Neuronal stem cell (in vitro differentiated cells): ENCODE measurements around the gene SMAD7.

Source experiments
- DNase-seq: peaks from one replicate; pipeline ENCODE4 v3.0.0-alpha.2; 2013; ENCODE audit warnings: low spot score
- H2AFZ ChIP-seq: one replicate; pipeline ENCODE4 v1.6.1; 2013; ENCODE audit warnings: mild to moderate bottlenecking, low read length, inconsistent platforms
- H2AK5ac ChIP-seq: 2 replicates; pipeline ENCODE4 v1.6.1; 2013; ENCODE audit warnings: low read depth, mild to moderate bottlenecking, inconsistent platforms, low read length, moderate library complexity, mixed read lengths
- H2BK120ac ChIP-seq: 2 replicates; pipeline ENCODE4 v1.6.1; 2013; ENCODE audit warnings: low read depth, mild to moderate bottlenecking, inconsistent platforms, low read length, moderate library complexity, mixed read lengths
- H2BK12ac ChIP-seq: one replicate; pipeline ENCODE4 v1.6.1; 2013; ENCODE audit warnings: low read length, inconsistent platforms
- H2BK15ac ChIP-seq: 2 replicates; pipeline ENCODE4 v1.6.1; 2013; ENCODE audit warnings: mild to moderate bottlenecking, low read length, inconsistent platforms, mixed read lengths
- H2BK5ac ChIP-seq: one replicate; pipeline ENCODE4 v1.6.1; 2013; ENCODE audit warnings: inconsistent platforms, mild to moderate bottlenecking, low read length, moderate library complexity
- H3K14ac ChIP-seq: one replicate; pipeline ENCODE4 v1.6.1; 2013; ENCODE audit warnings: low read length, inconsistent platforms
- H3K18ac ChIP-seq: 2 replicates; pipeline ENCODE4 v1.6.1; 2013; ENCODE audit warnings: low read length, inconsistent platforms
- H3K23ac ChIP-seq: 2 replicates; pipeline ENCODE4 v1.6.1; 2013; ENCODE audit warnings: low read depth, mild to moderate bottlenecking, mixed read lengths, low read length, inconsistent platforms; ENCODE audit not compliant: poor library complexity
- H3K27ac ChIP-seq: replicated peaks from 3 replicates; pipeline ENCODE4 v1.5.1; 2013; ENCODE audit warnings: low read length, inconsistent platforms
- H3K27me3 ChIP-seq, 3 experiments: 2 replicates each; pipeline ENCODE4 v1.6.1; 2013; ENCODE audit warnings: low read length in 3 of 3, mild to moderate bottlenecking in 2 of 3, inconsistent platforms in 1 of 3, low read depth in 1 of 3, mixed read lengths in 1 of 3, moderate library complexity in 1 of 3; ENCODE audit not compliant: control insufficient read depth in 3 of 3, insufficient read depth in 3 of 3
- H3K36me3 ChIP-seq, 2 donors: replicated peaks in 1 of 2; 2 replicates each; pipeline ENCODE4 v1.6.1; 2013; ENCODE audit warnings: low read length in 2 of 2; ENCODE audit not compliant: control insufficient read depth in 2 of 2, insufficient read depth in 2 of 2
- H3K4ac ChIP-seq: 2 replicates; pipeline ENCODE4 v1.6.1; 2013; ENCODE audit warnings: inconsistent platforms, mild to moderate bottlenecking, low read length, moderate library complexity
- H3K4me1 ChIP-seq, 2 donors: 1 replicate in 1 of 2; 2 replicates in 1 of 2; pipeline ENCODE4 v1.6.1; 2013; ENCODE audit warnings: low read length in 2 of 2, low read depth in 1 of 2; ENCODE audit not compliant: control insufficient read depth in 2 of 2, insufficient read depth in 1 of 2
- H3K4me2 ChIP-seq: one replicate; pipeline ENCODE4 v1.6.1; 2013; ENCODE audit warnings: mild to moderate bottlenecking, low read length, inconsistent platforms; ENCODE audit not compliant: insufficient read depth, poor library complexity, severe bottlenecking
- H3K4me3 ChIP-seq, 2 donors: 2 replicates each; pipeline ENCODE4 v1.5.1; 2013; ENCODE audit warnings: low read length in 2 of 2, mild to moderate bottlenecking in 2 of 2, inconsistent platforms in 1 of 2, moderate library complexity in 1 of 2
- H3K79me1 ChIP-seq: one replicate; pipeline ENCODE4 v1.6.1; 2013; ENCODE audit warnings: low read depth, mild to moderate bottlenecking, inconsistent platforms, low read length, moderate library complexity
- H3K9ac ChIP-seq: one replicate; pipeline ENCODE4 v1.6.1; 2013; ENCODE audit warnings: mild to moderate bottlenecking, low read depth, low read length, inconsistent platforms; ENCODE audit not compliant: poor library complexity
- H3K9me3 ChIP-seq, 2 donors: replicated peaks in 1 of 2; 2 replicates each; pipeline versions ENCODE3 to v1.6.1; 2013; ENCODE audit warnings: low read length in 2 of 2, mild to moderate bottlenecking in 2 of 2, inconsistent platforms in 1 of 2, low read depth in 1 of 2, mixed read lengths in 1 of 2, moderate library complexity in 1 of 2; ENCODE audit not compliant: control insufficient read depth in 2 of 2, insufficient read depth in 1 of 2
- H4K8ac ChIP-seq: one replicate; pipeline ENCODE4 v1.6.1; 2013; ENCODE audit warnings: low read depth, mild to moderate bottlenecking, inconsistent platforms, low read length, moderate library complexity
- H4K91ac ChIP-seq: one replicate; pipeline ENCODE4 v1.6.1; 2013; ENCODE audit warnings: low read length, low read depth, mild to moderate bottlenecking, inconsistent platforms; ENCODE audit not compliant: poor library complexity
- WGBS, 2 donors: extraction: QIAGEN DNeasy Blood & Tissue Kit; methylation state at CpG; one replicate each; pipeline ENCODE4 v1.1.7; 2013; ENCODE audit warnings: missing lambda C conversion rate in 2 of 2, mixed read lengths in 1 of 2; ENCODE audit not compliant: insufficient read length in 2 of 2, insufficient replicate concordance in 1 of 2; ENCODE audit errors: extremely low coverage in 2 of 2; 5-methylcytosine and 5-hydroxymethylcytosine counted together

SMAD7 gene

DNA sequence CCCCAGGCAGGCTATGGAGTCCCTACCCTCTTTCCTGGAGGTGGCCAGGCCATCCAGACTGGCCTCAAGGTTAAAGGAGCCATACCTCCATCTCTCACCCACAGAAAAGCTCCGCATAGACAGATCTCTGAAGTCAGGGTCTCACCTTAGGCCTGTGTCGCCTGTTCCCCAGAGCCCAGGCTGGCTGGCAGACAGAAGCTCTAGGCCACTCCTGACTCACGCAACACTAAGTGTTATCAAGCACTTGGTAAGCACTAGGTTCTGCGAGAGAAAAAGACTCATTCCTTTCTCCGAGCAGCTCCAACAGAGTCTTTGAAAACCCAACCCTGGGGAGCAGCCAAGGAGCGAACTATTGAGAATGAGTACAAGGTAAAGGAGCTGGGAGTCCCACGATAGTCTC lies 6.1 kb downstream of the SMAD7 start:
- Histone ChIP-seq H3K27me3 (peaks cover 0 to 26% (median 9%) of the 10 kb centered on the region in 3 experiments), H2BK120ac (no peak overlapping the region), H3K4me1 (peaks cover 27 to 33% of the 10 kb centered on the region in 2 donors), H3K9ac (no peak overlapping the region), H3K36me3 (peaks cover 0 to 25% of the 10 kb centered on the region in 2 donors), H3K14ac (no peak overlapping the region), H3K79me1 (no peaks in the 10 kb centered on the region), H3K4ac (no peak overlapping the region), H2BK15ac (no peak overlapping the region), H3K4me3 (no peak overlapping the region), H4K91ac (no peak overlapping the region), H2BK12ac (no peak overlapping the region), H2BK5ac (no peak overlapping the region), H2AFZ (no peak overlapping the region), H4K8ac (no peak overlapping the region), H3K4me2 (no peak overlapping the region), H3K18ac (peak overlapping the region; percentile 25), H3K9me3 (no peaks in the 10 kb centered on the region), H3K27ac (no peak overlapping the region), H2AK5ac (no peak overlapping the region), H3K23ac (no peak overlapping the region)
- DNase-seq: no peak
- WGBS, 2 donors: no CpG with 5 or more reads among the region's 7 CpGs

DNA sequence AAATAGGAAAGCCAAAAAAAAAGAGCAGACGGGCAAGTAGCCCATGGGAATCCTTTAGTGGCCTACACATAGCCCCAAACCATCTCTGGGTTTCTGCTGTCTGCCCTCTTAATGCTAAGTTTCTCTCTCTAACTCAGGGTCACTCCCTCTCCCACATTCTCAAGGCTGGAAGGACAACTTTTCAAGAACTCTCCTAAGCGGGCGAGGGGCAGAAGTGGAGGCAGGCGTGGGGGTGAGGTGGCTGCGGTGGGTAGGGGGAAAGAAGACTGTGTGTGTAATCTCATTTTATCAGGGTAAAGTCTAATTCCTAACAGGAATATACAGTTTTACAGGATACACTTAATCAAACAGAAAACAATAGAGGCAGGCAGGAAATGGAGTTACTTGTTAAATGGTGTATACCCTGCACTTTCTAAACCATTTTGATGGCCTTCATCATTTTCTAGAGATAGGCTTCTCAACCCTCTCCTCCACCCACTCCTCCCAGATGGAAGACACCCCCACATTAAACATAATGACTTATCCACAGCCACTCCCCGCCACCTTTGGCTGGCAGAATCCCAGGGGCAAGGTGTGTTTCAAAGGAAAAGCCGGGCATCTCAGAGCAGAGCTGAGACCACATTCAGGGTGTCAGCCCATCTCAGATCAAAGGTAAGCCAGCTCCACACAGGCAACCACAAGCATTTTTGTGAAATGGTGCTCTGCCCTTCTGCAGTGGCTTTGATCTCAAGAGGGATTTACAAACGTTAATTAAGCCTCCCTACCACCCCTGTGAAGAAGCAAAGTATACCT lies 6.8 kb downstream of the SMAD7 start:
- Histone ChIP-seq H3K79me1 (no peaks in the 10 kb centered on the region), H2AK5ac (no peak overlapping the region), H2BK12ac (no peak overlapping the region), H3K4me1 (peaks cover 25 to 37% of the 10 kb centered on the region in 2 donors), H2BK15ac (no peak overlapping the region), H2AFZ (no peak overlapping the region), H3K4me2 (no peak overlapping the region), H2BK120ac (no peak overlapping the region), H3K9ac (no peak overlapping the region), H4K8ac (no peak overlapping the region), H3K9me3 (no peaks in the 10 kb centered on the region), H3K23ac (no peak overlapping the region), H3K4me3 (no peak overlapping the region), H3K36me3 (peaks cover 0 to 25% of the 10 kb centered on the region in 2 donors), H4K91ac (no peak overlapping the region), H3K27ac (no peak overlapping the region), H3K27me3 (peaks cover 0 to 19% (median 2%) of the 10 kb centered on the region in 3 experiments), H3K18ac (no peak overlapping the region), H3K4ac (no peak overlapping the region), H3K14ac (no peak overlapping the region), H2BK5ac (no peak overlapping the region)
- no CpG with 5 or more reads among the region's 8 CpGs for WGBS, 2 donors
- DNase-seq: no peak

DNA sequence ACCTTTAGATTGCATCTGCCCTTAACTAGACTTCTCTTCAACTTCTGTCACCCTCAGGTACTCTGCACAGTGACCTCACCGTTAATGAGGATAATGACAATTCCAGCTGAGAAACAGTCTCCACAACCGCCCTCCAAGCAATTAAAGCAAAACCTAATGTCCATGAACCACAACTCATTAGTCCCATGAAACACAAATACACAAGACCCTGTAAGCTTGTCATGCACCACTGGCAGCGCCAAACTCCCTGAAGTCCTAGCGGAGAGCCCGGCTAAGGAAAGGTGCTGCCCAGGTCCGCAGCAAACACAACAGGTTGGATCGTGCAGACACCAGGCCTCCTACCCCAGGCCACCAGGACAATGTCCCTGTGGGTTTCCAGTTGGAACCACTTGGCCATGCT lies 7.4 kb downstream of the SMAD7 start:
- Histone ChIP-seq H2BK5ac (no peak overlapping the region), H3K4me2 (no peak overlapping the region), H4K8ac (no peak overlapping the region), H2AK5ac (no peak overlapping the region), H3K4ac (no peak overlapping the region), H2BK120ac (no peak overlapping the region), H3K27ac (no peak overlapping the region), H3K27me3 (peaks cover 0 to 13% (median 2%) of the 10 kb centered on the region in 3 experiments), H3K9ac (no peak overlapping the region), H4K91ac (no peak overlapping the region), H2BK12ac (no peak overlapping the region), H3K23ac (no peak overlapping the region), H3K18ac (no peak overlapping the region), H3K79me1 (no peaks in the 10 kb centered on the region), H3K4me3 (no peak overlapping the region), H3K14ac (no peak overlapping the region), H3K4me1 (peaks cover 29 to 34% of the 10 kb centered on the region in 2 donors), H3K9me3 (no peaks in the 10 kb centered on the region), H2AFZ (no peak overlapping the region), H3K36me3 (peaks cover 0 to 27% of the 10 kb centered on the region in 2 donors), H2BK15ac (no peak overlapping the region)
- no peak for DNase-seq
- no CpG with 5 or more reads among the region's 7 CpGs for WGBS, 2 donors

DNA sequence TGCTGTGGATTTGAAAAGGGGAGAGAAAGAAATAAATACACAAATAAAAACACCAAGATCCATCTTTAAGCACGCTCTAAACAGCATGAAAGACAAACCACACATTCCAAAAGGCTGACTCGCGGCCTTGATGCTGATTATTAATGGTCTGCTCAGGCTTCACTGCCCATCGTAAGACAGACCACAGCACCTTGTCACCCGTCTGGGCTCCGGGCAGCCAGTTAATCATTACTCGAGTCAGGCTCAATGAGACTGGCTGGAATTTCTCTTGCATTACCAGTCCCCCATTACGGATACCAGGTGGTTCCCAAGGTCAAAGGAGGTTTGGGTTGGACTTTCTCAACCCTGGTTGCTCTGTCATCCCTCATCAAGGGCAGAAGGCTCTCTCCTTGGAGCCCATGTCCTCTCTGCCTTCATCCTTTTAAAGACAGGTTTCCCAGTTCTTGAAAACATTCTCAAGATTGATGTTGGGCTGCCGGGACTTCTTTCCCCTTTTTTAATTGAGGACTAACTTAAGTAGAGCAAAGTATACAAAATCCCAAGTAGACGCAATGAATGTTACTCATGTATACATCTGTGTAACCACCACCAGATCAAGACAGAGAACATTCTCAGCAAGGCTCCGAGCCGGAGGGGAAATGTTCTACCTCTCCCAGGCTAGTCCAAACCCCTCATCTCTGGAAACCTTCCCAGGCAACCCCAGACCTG lies 8.1 kb downstream of the SMAD7 start:
- H2BK5ac ChIP-seq: no peak overlapping the region
- no peak overlapping the region for H3K14ac ChIP-seq
- no peak overlapping the region for H2BK12ac ChIP-seq
- peaks cover 0 to 7% (median 2%) of the 10 kb centered on the region in 3 experiments for H3K27me3 ChIP-seq
- DNase-seq: no peak
- H3K18ac ChIP-seq: no peak overlapping the region
- no peak overlapping the region for H2AFZ ChIP-seq
- H3K36me3 ChIP-seq: peaks cover 0 to 31% of the 10 kb centered on the region in 2 donors
- no peak overlapping the region for H3K4me2 ChIP-seq
- H3K79me1 ChIP-seq: no peaks in the 10 kb centered on the region
- H2AK5ac ChIP-seq: no peak overlapping the region
- H4K8ac ChIP-seq: no peak overlapping the region
- H3K4me3 ChIP-seq: no peak overlapping the region
- H3K27ac ChIP-seq: no peak overlapping the region
- H2BK15ac ChIP-seq: no peak overlapping the region
- no peak overlapping the region for H3K4ac ChIP-seq
- no peak overlapping the region for H2BK120ac ChIP-seq
- WGBS, 2 donors: no CpG with 5 or more reads among the region's 12 CpGs
- peaks cover 28 to 31% of the 10 kb centered on the region in 2 donors for H3K4me1 ChIP-seq
- no peak overlapping the region for H3K23ac ChIP-seq
- H4K91ac ChIP-seq: no peak overlapping the region
- no peaks in the 10 kb centered on the region for H3K9me3 ChIP-seq
- no peak overlapping the region for H3K9ac ChIP-seq
